ENCODE measurements around the gene OVCA2. TPM values are rescaled to one million over a fixed set of nuclear protein-coding genes. Genes with fewer than 3 reads are reported as not detected.
"Not testable (repeated sequence)": the region's sequence is repeated elsewhere in the genome, so short reads cannot be mapped to it uniquely, and the experiment has no call there.

Gene OVCA2
- total and polyA plus RNA-seq, 2 donors from 2014 or later, result 22.9 to 63.6 TPM

DNA sequence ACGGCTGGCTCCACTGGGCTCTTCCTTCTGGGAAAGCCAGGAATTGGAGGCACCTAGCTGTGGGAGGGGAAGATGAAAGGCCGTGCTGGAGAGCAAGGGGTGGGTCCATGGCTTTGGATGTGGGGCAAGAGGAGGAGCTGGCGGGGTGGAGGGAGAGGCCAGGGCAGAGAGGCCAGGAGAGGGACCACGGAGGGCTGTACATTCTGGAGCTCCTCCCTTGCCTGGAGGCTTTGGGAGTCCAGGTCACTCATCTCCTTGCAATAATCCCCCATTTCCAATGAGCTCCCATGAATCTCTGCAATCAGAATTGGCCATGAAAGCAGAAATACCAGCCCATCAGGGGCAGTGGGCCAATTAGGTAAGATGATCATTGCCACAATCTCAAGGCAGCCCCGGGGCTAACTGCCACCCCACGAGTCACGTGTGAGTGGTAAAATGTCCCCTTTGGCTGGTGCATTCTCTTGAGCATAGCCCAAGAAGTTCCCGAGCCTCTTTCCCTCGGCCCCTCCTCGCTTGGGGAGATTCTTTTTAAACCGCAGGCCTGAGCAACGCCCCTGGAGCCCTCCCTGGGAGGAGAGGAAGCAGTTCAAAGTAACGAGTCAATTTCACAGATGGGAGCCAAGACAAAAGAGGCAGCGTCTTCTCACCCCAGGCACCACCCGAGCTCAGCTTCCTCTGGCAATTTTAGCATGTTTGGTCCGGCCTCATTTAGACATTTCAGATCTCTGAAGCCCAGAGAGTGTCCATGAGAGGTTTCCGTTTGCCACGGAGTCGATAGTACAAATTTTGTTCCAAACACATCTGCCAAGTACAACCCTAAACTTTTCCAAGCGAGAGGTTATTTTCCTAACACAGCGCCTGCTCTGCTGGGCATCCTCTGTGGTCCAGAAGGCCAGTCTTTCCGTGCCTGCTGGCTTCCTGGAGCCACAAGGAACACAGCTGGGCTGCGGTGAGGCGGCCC is 30.1 kb upstream of the OVCA2 start:
- H3K4me1 ChIP-seq (ENCODE audit: control insufficient read depth in 2 of 3, insufficient read depth in 2 of 3, low read depth in 1 of 3, low read length in 3 of 3), result peaks cover 0 to 15% (median 0%) of the 10 kb centered on the region in 3 donors
- FAIRE-seq, result no peak
- TF ChIP-seq, protein P1, sequence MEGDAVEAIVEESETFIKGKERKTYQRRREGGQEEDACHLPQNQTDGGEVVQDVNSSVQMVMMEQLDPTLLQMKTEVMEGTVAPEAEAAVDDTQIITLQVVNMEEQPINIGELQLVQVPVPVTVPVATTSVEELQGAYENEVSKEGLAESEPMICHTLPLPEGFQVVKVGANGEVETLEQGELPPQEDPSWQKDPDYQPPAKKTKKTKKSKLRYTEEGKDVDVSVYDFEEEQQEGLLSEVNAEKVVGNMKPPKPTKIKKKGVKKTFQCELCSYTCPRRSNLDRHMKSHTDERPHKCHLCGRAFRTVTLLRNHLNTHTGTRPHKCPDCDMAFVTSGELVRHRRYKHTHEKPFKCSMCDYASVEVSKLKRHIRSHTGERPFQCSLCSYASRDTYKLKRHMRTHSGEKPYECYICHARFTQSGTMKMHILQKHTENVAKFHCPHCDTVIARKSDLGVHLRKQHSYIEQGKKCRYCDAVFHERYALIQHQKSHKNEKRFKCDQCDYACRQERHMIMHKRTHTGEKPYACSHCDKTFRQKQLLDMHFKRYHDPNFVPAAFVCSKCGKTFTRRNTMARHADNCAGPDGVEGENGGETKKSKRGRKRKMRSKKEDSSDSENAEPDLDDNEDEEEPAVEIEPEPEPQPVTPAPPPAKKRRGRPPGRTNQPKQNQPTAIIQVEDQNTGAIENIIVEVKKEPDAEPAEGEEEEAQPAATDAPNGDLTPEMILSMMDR (IDR thresholded peaks at IDR 0.05; ENCODE audit: borderline replicate concordance, extremely low read depth, insufficient read depth), result no peak
- H3K27me3 ChIP-seq (ENCODE audit: control insufficient read depth, insufficient read depth, low read length), result no peaks in the 10 kb centered on the region
- H3K9me3 ChIP-seq (ENCODE audit: control insufficient read depth in 2 of 3, insufficient read depth in 1 of 3, low read length in 3 of 3), result no peaks in the 10 kb centered on the region
- DNase-seq, result peak in 4 of 5 donors; percentile 58 to 85 (median 64)
- no peaks in the 10 kb centered on the region for H3K36me3 ChIP-seq (ENCODE audit: control insufficient read depth in 2 of 3, insufficient read depth in 3 of 3, low read length in 3 of 3)
- no peak overlapping the region for H3K27ac ChIP-seq (ENCODE audit: low read depth in 2 of 2, low read length in 2 of 2)
- H3K9ac ChIP-seq (ENCODE audit: low read length in 3 of 3), result no peak overlapping the region
- intact Hi-C loops (cut with DNase I), result no loop called here
- H3K4me3 ChIP-seq (ENCODE audit: low read length in 3 of 3), result no peak overlapping the region

DNA sequence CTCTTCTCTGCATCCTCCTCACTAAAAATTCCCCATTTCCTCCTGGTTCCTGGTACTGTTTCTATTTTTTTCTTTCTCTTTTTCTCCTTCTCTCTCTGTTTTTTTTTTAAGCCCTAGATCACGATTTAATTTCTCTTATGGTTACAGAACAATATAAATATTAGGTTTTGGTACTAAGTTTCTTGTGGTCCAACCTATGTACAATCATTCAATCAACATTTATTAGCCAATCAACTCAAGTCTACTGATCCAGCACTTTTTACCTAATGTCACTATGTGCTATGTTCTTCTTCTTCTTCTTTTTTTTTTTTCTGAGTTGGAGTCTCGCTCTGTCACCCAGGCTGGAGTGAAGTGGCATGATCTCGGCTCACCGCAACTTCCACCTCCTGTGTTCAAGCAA is 29.3 kb upstream of the OVCA2 start:
- FAIRE-seq (no peak), DNase-seq (no peak)
- Histone ChIP-seq H3K9me3 (ENCODE audit: control insufficient read depth in 2 of 3, insufficient read depth in 1 of 3, low read length in 3 of 3) (no peaks in the 10 kb centered on the region), H3K4me1 (ENCODE audit: control insufficient read depth in 2 of 3, insufficient read depth in 2 of 3, low read depth in 1 of 3, low read length in 3 of 3) (peaks cover 0 to 18% (median 0%) of the 10 kb centered on the region in 3 donors), H3K27ac (ENCODE audit: low read depth in 2 of 2, low read length in 2 of 2) (no peak overlapping the region), H3K9ac (ENCODE audit: low read length in 3 of 3) (no peak overlapping the region), H3K27me3 (ENCODE audit: control insufficient read depth, insufficient read depth, low read length) (no peaks in the 10 kb centered on the region), H3K4me3 (ENCODE audit: low read length in 3 of 3) (no peak overlapping the region), H3K36me3 (ENCODE audit: control insufficient read depth in 2 of 3, insufficient read depth in 3 of 3, low read length in 3 of 3) (no peaks in the 10 kb centered on the region)
- TF ChIP-seq, protein P1 (IDR thresholded peaks at IDR 0.05; ENCODE audit: borderline replicate concordance, extremely low read depth, insufficient read depth), result no peak
- intact Hi-C loops (cut with DNase I), result no loop called here

DNA sequence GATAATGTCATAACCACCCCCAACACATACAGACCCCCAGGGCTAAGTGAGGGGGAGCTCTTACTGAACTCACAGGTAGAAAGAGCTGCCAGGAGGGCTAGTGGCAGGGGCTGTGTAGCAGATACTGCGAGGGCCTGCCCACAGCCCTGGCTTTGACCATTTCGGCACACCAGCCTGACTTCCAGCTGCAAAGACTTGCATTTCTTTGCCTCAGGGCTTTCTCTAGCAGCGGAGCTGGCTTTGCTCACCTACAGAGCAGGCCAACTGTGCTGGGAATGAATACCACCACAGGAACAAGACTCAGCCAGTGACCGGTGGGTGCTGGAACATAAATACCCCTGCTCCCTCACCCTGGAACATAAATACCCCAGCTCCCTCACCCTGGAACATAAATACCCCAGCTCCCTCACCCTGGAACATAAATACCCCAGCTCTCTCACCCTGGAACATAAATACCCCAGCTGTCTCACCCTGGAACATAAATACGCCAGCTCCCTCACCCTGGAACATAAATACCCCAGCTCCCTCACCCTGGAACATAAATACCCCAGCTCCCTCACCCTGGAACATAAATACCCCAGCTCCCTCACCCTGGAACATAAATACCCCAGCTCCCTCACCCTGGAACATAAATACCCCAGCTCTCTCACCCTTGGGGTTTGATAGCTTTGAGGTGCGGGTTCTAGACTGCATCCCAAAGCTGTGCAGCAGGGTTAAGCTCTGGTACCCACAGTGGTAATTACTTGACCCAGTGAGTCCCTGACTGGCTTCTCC is 28.4 kb upstream of the OVCA2 start:
- H3K27ac ChIP-seq (ENCODE audit: low read depth in 2 of 2, low read length in 2 of 2); H3K9me3 ChIP-seq (ENCODE audit: control insufficient read depth in 2 of 3, insufficient read depth in 1 of 3, low read length in 3 of 3); FAIRE-seq; H3K4me3 ChIP-seq (ENCODE audit: low read length in 3 of 3); H3K36me3 ChIP-seq (ENCODE audit: control insufficient read depth in 2 of 3, insufficient read depth in 3 of 3, low read length in 3 of 3); DNase-seq; H3K27me3 ChIP-seq (ENCODE audit: control insufficient read depth, insufficient read depth, low read length); intact Hi-C loops (cut with DNase I); H3K9ac ChIP-seq (ENCODE audit: low read length in 3 of 3): not testable (repeated sequence)
- peaks cover 0 to 23% (median 0%) of the 10 kb centered on the region in 3 donors for H3K4me1 ChIP-seq (ENCODE audit: control insufficient read depth in 2 of 3, insufficient read depth in 2 of 3, low read depth in 1 of 3, low read length in 3 of 3)

DNA sequence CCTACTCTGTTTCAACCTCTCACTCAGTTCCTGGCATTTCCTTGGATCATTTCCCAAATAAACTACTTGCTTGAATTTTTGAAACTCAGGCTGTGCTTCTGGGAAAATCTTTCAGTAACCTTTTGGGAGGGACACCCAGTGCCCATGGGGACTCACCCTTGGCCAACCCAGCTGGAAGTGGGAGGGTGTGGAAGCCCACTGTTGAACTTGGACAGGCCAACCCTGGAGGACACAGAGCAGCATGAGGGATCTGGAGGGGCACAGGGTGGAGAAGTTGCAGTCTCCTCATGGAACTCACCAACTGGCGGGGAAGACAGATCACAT is 27.9 kb upstream of the OVCA2 start:
- no peak for DNase-seq
- no peak for FAIRE-seq

More for the DNA sequence above, 27.9 kb upstream of the OVCA2 start:
- no peak overlapping the region for H3K4me3 ChIP-seq (ENCODE audit: low read length in 3 of 3)
- H3K4me1 ChIP-seq (ENCODE audit: control insufficient read depth in 2 of 3, insufficient read depth in 2 of 3, low read depth in 1 of 3, low read length in 3 of 3), result peaks cover 0 to 23% (median 0%) of the 10 kb centered on the region in 3 donors
- H3K9me3 ChIP-seq (ENCODE audit: control insufficient read depth in 2 of 3, insufficient read depth in 1 of 3, low read length in 3 of 3), result no peaks in the 10 kb centered on the region
- intact Hi-C loops (cut with DNase I), result no loop called here
- TF ChIP-seq, protein P1 (IDR thresholded peaks at IDR 0.05; ENCODE audit: borderline replicate concordance, extremely low read depth, insufficient read depth), result no peak
- H3K9ac ChIP-seq (ENCODE audit: low read length in 3 of 3), result no peak overlapping the region
- peaks cover 2% of the 10 kb centered on the region for H3K27me3 ChIP-seq (ENCODE audit: control insufficient read depth, insufficient read depth, low read length)
- H3K27ac ChIP-seq (ENCODE audit: low read depth in 2 of 2, low read length in 2 of 2), result no peak overlapping the region
- H3K36me3 ChIP-seq (ENCODE audit: control insufficient read depth in 2 of 3, insufficient read depth in 3 of 3, low read length in 3 of 3), result no peaks in the 10 kb centered on the region
